Neural progenitor cell (in vitro differentiated cells): Measurements from ENCODE around the gene AMIGO2. TPM values are rescaled to one million over a fixed set of nuclear protein-coding genes. Genes with fewer than 3 reads are reported as not detected.
"Not testable (repeated sequence)": the region's sequence is repeated elsewhere in the genome, so short reads cannot be mapped to it uniquely, and the experiment has no call there.

Experiments used
- DNase-seq: peaks from one replicate; pipeline ENCODE4 v3.0.0-alpha.2; 2016; ENCODE audit warnings: low spot score
- H2AFZ ChIP-seq: fragments of 200-600 bp; sonication (generic); replicated peaks from 2 replicates; pipeline ENCODE4 v1.6.1; 2016; ENCODE audit warnings: antibody characterized with exemption
- H3F3A ChIP-seq: fragments of 200-600 bp; sonication (generic); 2 replicates; pipeline ENCODE4 v1.6.1; 2016; ENCODE audit warnings: antibody characterized with exemption, low read depth
- H3K27ac ChIP-seq: fragments of 200-600 bp; sonication (generic); 2 replicates; pipeline ENCODE4 v1.5.1; 2016; ENCODE audit warnings: mild to moderate bottlenecking
- H3K27me3 ChIP-seq: fragments of 200-600 bp; sonication (generic); 2 replicates; pipeline ENCODE4 v1.6.1; 2016; ENCODE audit warnings: mild to moderate bottlenecking, moderate library complexity
- H3K36me3 ChIP-seq: fragments of 200-600 bp; sonication (generic); 2 replicates; pipeline ENCODE4 v1.5.1; 2016
- H3K4me1 ChIP-seq: fragments of 200-600 bp; sonication (generic); 2 replicates; pipeline ENCODE4 v1.6.1; 2016; ENCODE audit warnings: mixed run types
- H3K4me2 ChIP-seq: fragments of 200-600 bp; sonication (generic); 2 replicates; pipeline ENCODE4 v1.6.1; 2016
- H3K4me3 ChIP-seq: fragments of 200-600 bp; sonication (generic); 2 replicates; pipeline ENCODE4 v1.5.1; 2016
- H3K79me2 ChIP-seq: fragments of 200-600 bp; sonication (generic); 2 replicates; pipeline ENCODE4 v1.6.1; 2016; ENCODE audit warnings: low read depth
- H3K9ac ChIP-seq: fragments of 200-600 bp; sonication (generic); 2 replicates; pipeline ENCODE4 v1.6.1; 2016
- H3K9me3 ChIP-seq: fragments of 200-600 bp; sonication (generic); 2 replicates; pipeline ENCODE4 v1.5.1; 2016; ENCODE audit warnings: low read depth
- H4K20me1 ChIP-seq: fragments of 200-600 bp; sonication (generic); 2 replicates; pipeline ENCODE4 v1.6.1; 2016; ENCODE audit warnings: low read depth
- H3K27ac Mint-ChIP-seq: 3 replicates; pipeline ENCODE4 v1.8.0; 2021; ENCODE audit warnings: mixed read lengths
- H3K27me3 Mint-ChIP-seq: 2 replicates; pipeline ENCODE4 v1.8.0; 2022; ENCODE audit warnings: low read depth, mild to moderate bottlenecking, inconsistent platforms, moderate library complexity, mixed read lengths; ENCODE audit not compliant: insufficient read depth
- H3K36me3 Mint-ChIP-seq: 3 replicates; pipeline ENCODE4 v1.8.0; 2021; ENCODE audit warnings: mixed read lengths
- H3K4me1 Mint-ChIP-seq: 3 replicates; pipeline ENCODE4 v1.8.0; 2021; ENCODE audit warnings: mixed read lengths
- H3K4me3 Mint-ChIP-seq: 3 replicates; pipeline ENCODE4 v1.8.0; 2021; ENCODE audit warnings: mild to moderate bottlenecking, moderate library complexity, mixed read lengths
- H3K9me3 Mint-ChIP-seq: 3 replicates; pipeline ENCODE4 v1.8.0; 2020; ENCODE audit warnings: mixed read lengths
- CTCF ChIP-seq: fragments of 200-600 bp; sonication (generic); IDR thresholded peaks from 2 replicates; pipeline ENCODE4 v1.5.1; 2017; ENCODE audit warnings: antibody characterized with exemption, mild to moderate bottlenecking
- EZH2 ChIP-seq: fragments of 200-600 bp; sonication (generic); IDR thresholded peaks from 2 replicates; pipeline ENCODE4 v1.6.1; 2017; ENCODE audit warnings: antibody characterized with exemption, mild to moderate bottlenecking, moderate library complexity
- EZH2phosphoT487 ChIP-seq: fragments of 200-600 bp; sonication (generic); IDR thresholded peaks from 2 replicates; pipeline ENCODE4 v1.6.1; 2017; ENCODE audit warnings: antibody characterized with exemption
- total RNA-seq: library from RNA; depleted of rRNA; stranded (reverse); fragments of >200 nt; gene quantifications from 2 replicates; pipeline ENCODE4 v1.2.3, GENCODE V29; 2015; ENCODE audit warnings: low replicate concordance

AMIGO2 gene
- total RNA-seq, 1 donor from 2014 or later: 1.6 TPM

GRCh38 chr12:47067176-47067575 is 12.6 kb downstream of the AMIGO2 start:
- H3K27me3 Mint-ChIP-seq: no peaks in the 10 kb centered on the region
- H3F3A ChIP-seq: peaks cover 16% of the 10 kb centered on the region
- no peaks in the 10 kb centered on the region for H3K9me3 ChIP-seq
- no peaks in the 10 kb centered on the region for H3K27me3 ChIP-seq
- no peaks in the 10 kb centered on the region for H3K9me3 Mint-ChIP-seq
- no peaks in the 10 kb centered on the region for H4K20me1 ChIP-seq
- no peak for DNase-seq
- H3K4me2 ChIP-seq: no peak overlapping the region
- peaks cover 19% of the 10 kb centered on the region for H3K4me1 Mint-ChIP-seq
- H2AFZ ChIP-seq: no peak overlapping the region
- H3K4me3 Mint-ChIP-seq: no peak overlapping the region
- H3K36me3 Mint-ChIP-seq: no peaks in the 10 kb centered on the region
- H3K9ac ChIP-seq: no peak overlapping the region
- H3K27ac Mint-ChIP-seq: no peak overlapping the region
- H3K27ac ChIP-seq: no peak overlapping the region
- peaks cover 15% of the 10 kb centered on the region for H3K4me1 ChIP-seq
- no peaks in the 10 kb centered on the region for H3K79me2 ChIP-seq
- TF ChIP-seq EZH2: no peak
- TF ChIP-seq CTCF: no peak
- TF ChIP-seq EZH2phosphoT487: no peak
- no peaks in the 10 kb centered on the region for H3K36me3 ChIP-seq
- H3K4me3 ChIP-seq: no peak overlapping the region

GRCh38 chr12:47066278-47067025 is 13.3 kb downstream of the AMIGO2 start:
- no peak overlapping the region for H3K9ac ChIP-seq
- no peaks in the 10 kb centered on the region for H3K36me3 ChIP-seq
- no peak overlapping the region for H3K4me2 ChIP-seq
- H3K27ac ChIP-seq: no peak overlapping the region
- H3K27me3 ChIP-seq: no peaks in the 10 kb centered on the region
- no peaks in the 10 kb centered on the region for H3K79me2 ChIP-seq
- H2AFZ ChIP-seq: no peak overlapping the region
- no peak overlapping the region for H3K4me3 Mint-ChIP-seq
- no peaks in the 10 kb centered on the region for H3K27me3 Mint-ChIP-seq
- H3K9me3 Mint-ChIP-seq: no peaks in the 10 kb centered on the region
- no peaks in the 10 kb centered on the region for H4K20me1 ChIP-seq
- H3K36me3 Mint-ChIP-seq: no peaks in the 10 kb centered on the region
- H3K4me1 ChIP-seq: peaks cover 15% of the 10 kb centered on the region
- H3K9me3 ChIP-seq: no peaks in the 10 kb centered on the region
- H3K27ac Mint-ChIP-seq: no peak overlapping the region
- H3K4me1 Mint-ChIP-seq: peaks cover 19% of the 10 kb centered on the region
- H3F3A ChIP-seq: peaks cover 16% of the 10 kb centered on the region
- DNase-seq: no peak
- no peak for TF ChIP-seq EZH2
- no peak for TF ChIP-seq EZH2phosphoT487
- H3K4me3 ChIP-seq: no peak overlapping the region

- H4K20me1 ChIP-seq: no peaks in the 10 kb centered on the region
- H2AFZ ChIP-seq: no peak overlapping the region
- no peaks in the 10 kb centered on the region for H3K27me3 ChIP-seq
- no peaks in the 10 kb centered on the region for H3K79me2 ChIP-seq
- Mint-ChIP-seq H3K27me3 (no peaks in the 10 kb centered on the region), H3K36me3 (no peaks in the 10 kb centered on the region), H3K4me1 (peaks cover 19% of the 10 kb centered on the region), H3K27ac (no peak overlapping the region), H3K4me3 (no peak overlapping the region), H3K9me3 (peaks cover 3% of the 10 kb centered on the region)
- H3F3A ChIP-seq: peaks cover 16% of the 10 kb centered on the region
- no peak overlapping the region for H3K4me3 ChIP-seq
- no peak for DNase-seq
- H3K4me1 ChIP-seq: peaks cover 15% of the 10 kb centered on the region
- H3K4me2 ChIP-seq: no peak overlapping the region
- no peak overlapping the region for H3K27ac ChIP-seq
- no peak for TF ChIP-seq CTCF
- TF ChIP-seq EZH2phosphoT487: no peak
- TF ChIP-seq EZH2: no peak
- no peaks in the 10 kb centered on the region for H3K9me3 ChIP-seq
- no peak overlapping the region for H3K9ac ChIP-seq
- no peaks in the 10 kb centered on the region for H3K36me3 ChIP-seq
These were observed 14.2 kb downstream of the AMIGO2 start for GRCh38 chr12:47065546-47065945.

- peaks cover 16% of the 10 kb centered on the region for H3K9me3 Mint-ChIP-seq
- H3K4me3 Mint-ChIP-seq, H3K27ac Mint-ChIP-seq, DNase-seq, H3K27ac ChIP-seq, H3K4me1 ChIP-seq, H3K9me3 ChIP-seq, H3K4me2 ChIP-seq, H3F3A ChIP-seq, H3K9ac ChIP-seq, H4K20me1 ChIP-seq, H3K79me2 ChIP-seq, H3K4me3 ChIP-seq, H2AFZ ChIP-seq, H3K27me3 Mint-ChIP-seq, H3K27me3 ChIP-seq, H3K36me3 Mint-ChIP-seq, H3K4me1 Mint-ChIP-seq, H3K36me3 ChIP-seq: not testable (repeated sequence)
These were observed 21.1 kb downstream of the AMIGO2 start for GRCh38 chr12:47058640-47059039.

- not testable (repeated sequence) for H3K4me3 ChIP-seq, H3K9ac ChIP-seq, H4K20me1 ChIP-seq, H3F3A ChIP-seq, H3K27me3 Mint-ChIP-seq, H3K27me3 ChIP-seq, H3K4me3 Mint-ChIP-seq, H3K4me2 ChIP-seq, H3K9me3 ChIP-seq, H2AFZ ChIP-seq, DNase-seq, H3K4me1 Mint-ChIP-seq, H3K36me3 Mint-ChIP-seq, H3K36me3 ChIP-seq, H3K27ac ChIP-seq, H3K79me2 ChIP-seq, H3K4me1 ChIP-seq, H3K27ac Mint-ChIP-seq
- H3K9me3 Mint-ChIP-seq: peaks cover 22% of the 10 kb centered on the region
These were observed 22.8 kb downstream of the AMIGO2 start for GRCh38 chr12:47056944-47057343.

- not testable (repeated sequence) for H3K9ac ChIP-seq, H3K4me2 ChIP-seq, H3F3A ChIP-seq, H3K4me1 Mint-ChIP-seq, H3K27me3 Mint-ChIP-seq, H3K27ac Mint-ChIP-seq, H3K4me3 ChIP-seq, H3K27me3 ChIP-seq, H2AFZ ChIP-seq, DNase-seq, H3K79me2 ChIP-seq, H4K20me1 ChIP-seq, H3K36me3 ChIP-seq, H3K36me3 Mint-ChIP-seq, H3K27ac ChIP-seq, H3K9me3 ChIP-seq, H3K4me1 ChIP-seq, H3K4me3 Mint-ChIP-seq
- H3K9me3 Mint-ChIP-seq: peaks cover 30% of the 10 kb centered on the region
These were observed 23.9 kb downstream of the AMIGO2 start for GRCh38 chr12:47055856-47056255.
